Activated T-helper 1 cell treated with anti-CD3 and anti-CD28 coated beads, Interleukin-12 subunit alpha, Interleukin-12 subunit beta, Interleukin-2, Interleukin-4 antibody, amounts not matched to agents 30 ng/mL and 10 ng/mL and 1 ng/mL, durations not matched to agents 14 hours and 24 hours and 36 hours (primary cell): ENCODE measurements around the gene ERFE. TPM values are rescaled to one million over a fixed set of nuclear protein-coding genes. Genes with fewer than 3 reads are reported as not detected.

Experiments
- DNase-seq: peaks from one replicate; pipeline ENCODE4 v3.0.0; 2021; ENCODE audit warnings: low spot score
- H3K27ac Mint-ChIP-seq: one replicate; pipeline ENCODE4 v1.8.0; 2021; ENCODE audit warnings: mild to moderate bottlenecking, mixed read lengths
- H3K27me3 Mint-ChIP-seq: one replicate; pipeline ENCODE4 v1.8.0; 2022; ENCODE audit warnings: mild to moderate bottlenecking, moderate library complexity, mixed read lengths; ENCODE audit not compliant: insufficient read depth
- H3K36me3 Mint-ChIP-seq: one replicate; pipeline ENCODE4 v1.8.0; 2021; ENCODE audit warnings: low read depth, mixed read lengths
- H3K4me1 Mint-ChIP-seq: one replicate; pipeline ENCODE4 v1.8.0; 2021; ENCODE audit warnings: low read depth, mixed read lengths
- H3K4me3 Mint-ChIP-seq: one replicate; pipeline ENCODE4 v1.8.0; 2021; ENCODE audit warnings: mild to moderate bottlenecking, moderate library complexity, mixed read lengths
- H3K9me3 Mint-ChIP-seq: one replicate; pipeline ENCODE4 v1.8.0; 2021; ENCODE audit warnings: mixed read lengths
- intact Hi-C: fragments of 100-400 bp; cut with micrococcal nuclease; formaldehyde crosslinking; loops from one replicate; pipeline ENCODE4 v1.15.1; 2024
- total RNA-seq: library from RNA; stranded (reverse); gene quantifications from 2 replicates; pipeline ENCODE4 v1.2.3, GENCODE V29; 2022

The ERFE gene
- total RNA-seq, 1 donor from 2014 or later, result not detected

GRCh38 chr2:238183821-238184220 is 25.1 kb downstream of the ERFE start:
- peaks cover 69% of the 10 kb centered on the region for H3K36me3 Mint-ChIP-seq
- peaks cover 23% of the 10 kb centered on the region for H3K4me1 Mint-ChIP-seq
- no peaks in the 10 kb centered on the region for H3K9me3 Mint-ChIP-seq
- intact Hi-C loops, result no loop called here
- no peaks in the 10 kb centered on the region for H3K27me3 Mint-ChIP-seq
- peak overlapping the region; percentile 4 for H3K4me3 Mint-ChIP-seq
- no peak overlapping the region for H3K27ac Mint-ChIP-seq
- DNase-seq, result no peak

GRCh38 chr2:238187618-238188548 is 29.1 kb downstream of the ERFE start:
- no peaks in the 10 kb centered on the region for H3K27me3 Mint-ChIP-seq
- peaks cover 23% of the 10 kb centered on the region for H3K4me1 Mint-ChIP-seq
- no peak for DNase-seq
- no peaks in the 10 kb centered on the region for H3K9me3 Mint-ChIP-seq
- intact Hi-C loops, result no loop called here
- H3K27ac Mint-ChIP-seq, result peak overlapping the region; percentile 4
- peaks cover 58% of the 10 kb centered on the region for H3K36me3 Mint-ChIP-seq
- no peak overlapping the region for H3K4me3 Mint-ChIP-seq

- Mint-ChIP-seq H3K4me3 (no peak overlapping the region), H3K27me3 (no peaks in the 10 kb centered on the region), H3K9me3 (no peaks in the 10 kb centered on the region), H3K27ac (no peak overlapping the region), H3K36me3 (peaks cover 51% of the 10 kb centered on the region), H3K4me1 (peaks cover 6% of the 10 kb centered on the region)
- DNase-seq, result no peak
- intact Hi-C loops, result no loop called here
Measured at GRCh38 chr2:238190445-238190844, 31.7 kb downstream of the ERFE start.

- peaks cover 15% of the 10 kb centered on the region for H3K36me3 Mint-ChIP-seq
- no peak for DNase-seq
- H3K27ac Mint-ChIP-seq, result peak overlapping the region; percentile 85
- H3K9me3 Mint-ChIP-seq, result no peaks in the 10 kb centered on the region
- intact Hi-C loops, result loop anchor here (1.0 to 10.0 kb wide), 7 partner anchors 29 to 758 kb away; partner anchors contain the start of genes ASB1, HES6 and UBE2F
- H3K4me1 Mint-ChIP-seq, result peaks cover 50% of the 10 kb centered on the region
- no peaks in the 10 kb centered on the region for H3K27me3 Mint-ChIP-seq
- H3K4me3 Mint-ChIP-seq, result peak overlapping the region; percentile 89
Measured at GRCh38 chr2:238202326-238203093, 43.7 kb downstream of the ERFE start.

GRCh38 chr2:238203094-238203972 is 44.6 kb downstream of the ERFE start, which contains the start of gene ILKAP:
Gene ILKAP (minus strand): TSS chr2:238203695. CDS start chr2:238203553, 142 bp downstream.
- H3K27me3 Mint-ChIP-seq, result no peaks in the 10 kb centered on the region
- no peaks in the 10 kb centered on the region for H3K9me3 Mint-ChIP-seq
- peaks cover 15% of the 10 kb centered on the region for H3K36me3 Mint-ChIP-seq
- intact Hi-C loops, result loop anchor here (1.0 to 10.0 kb wide), 7 partner anchors 28 to 759 kb away; partner anchors contain the start of genes ASB1, HES6 and UBE2F
- H3K27ac Mint-ChIP-seq, result peak within 1 kb of the TSS; percentile 89
- peak within 1 kb of the TSS; percentile 89 for H3K4me3 Mint-ChIP-seq
- peaks cover 45% of the 10 kb centered on the region for H3K4me1 Mint-ChIP-seq
- peak; percentile 88 for DNase-seq

- Mint-ChIP-seq H3K36me3 (peaks cover 13% of the 10 kb centered on the region), H3K9me3 (no peaks in the 10 kb centered on the region), H3K4me3 (peak overlapping the region; percentile 81), H3K4me1 (peaks cover 40% of the 10 kb centered on the region), H3K27me3 (no peaks in the 10 kb centered on the region), H3K27ac (peak overlapping the region; percentile 89)
- intact Hi-C loops, result loop anchor here (1.0 to 10.0 kb wide), 7 partner anchors 27 to 759 kb away; partner anchors contain the start of genes ASB1, HES6 and UBE2F
- DNase-seq, result no peak
Measured at GRCh38 chr2:238203973-238204683, 45.4 kb downstream of the ERFE start.

GRCh38 chr2:238207006-238207405 is 48.2 kb downstream of the ERFE start:
- intact Hi-C loops, result loop anchor here (10.0 kb wide), 2 partner anchors 532 to 762 kb away; no protein-coding TSS in a partner anchor
- peaks cover 5% of the 10 kb centered on the region for H3K36me3 Mint-ChIP-seq
- H3K4me3 Mint-ChIP-seq, result no peak overlapping the region
- H3K27ac Mint-ChIP-seq, result no peak overlapping the region
- peaks cover 14% of the 10 kb centered on the region for H3K4me1 Mint-ChIP-seq
- no peaks in the 10 kb centered on the region for H3K9me3 Mint-ChIP-seq
- DNase-seq, result no peak
- H3K27me3 Mint-ChIP-seq, result peaks cover 8% of the 10 kb centered on the region

GRCh38 chr2:238216651-238217184 is 57.9 kb downstream of the ERFE start:
- Mint-ChIP-seq H3K4me1 (no peaks in the 10 kb centered on the region), H3K27me3 (peaks cover 24% of the 10 kb centered on the region)

More at GRCh38 chr2:238216651-238217184, 57.9 kb downstream of the ERFE start:
- DNase-seq, result no peak
- H3K9me3 Mint-ChIP-seq, result no peaks in the 10 kb centered on the region
- no peaks in the 10 kb centered on the region for H3K36me3 Mint-ChIP-seq
- intact Hi-C loops, result no loop called here
- no peak overlapping the region for H3K4me3 Mint-ChIP-seq
- no peak overlapping the region for H3K27ac Mint-ChIP-seq

Other genes with a start within 250 kb of the ERFE start
- 121 TPM in 2 replicates for gene UBE2F, start 192.0 kb upstream of the ERFE start, total RNA-seq
- 109 and 119 TPM in 2 replicates for gene SCLY, start 98.0 kb upstream of the ERFE start, total RNA-seq
- gene ESPNL, start 58.6 kb upstream of the ERFE start, total RNA-seq, result 0.05 and 0.20 TPM in 2 replicates
- not detected in 2 replicates for gene KLHL30, start 20.3 kb upstream of the ERFE start, total RNA-seq
- 77.3 and 79.9 TPM in 2 replicates for gene ILKAP, start 44.7 kb downstream of the ERFE start, total RNA-seq
- 10.3 and 11.2 TPM in 2 replicates for gene HES6, start 81.1 kb downstream of the ERFE start, total RNA-seq
- 19.0 and 21.2 TPM in 2 replicates for gene PER2, start 129.6 kb downstream of the ERFE start, total RNA-seq
- gene TRAF3IP1, start 161.5 kb downstream of the ERFE start, total RNA-seq, result 14.4 and 15.4 TPM in 2 replicates